Measurements from ENCODE around the gene ZFYVE28.

DNA sequence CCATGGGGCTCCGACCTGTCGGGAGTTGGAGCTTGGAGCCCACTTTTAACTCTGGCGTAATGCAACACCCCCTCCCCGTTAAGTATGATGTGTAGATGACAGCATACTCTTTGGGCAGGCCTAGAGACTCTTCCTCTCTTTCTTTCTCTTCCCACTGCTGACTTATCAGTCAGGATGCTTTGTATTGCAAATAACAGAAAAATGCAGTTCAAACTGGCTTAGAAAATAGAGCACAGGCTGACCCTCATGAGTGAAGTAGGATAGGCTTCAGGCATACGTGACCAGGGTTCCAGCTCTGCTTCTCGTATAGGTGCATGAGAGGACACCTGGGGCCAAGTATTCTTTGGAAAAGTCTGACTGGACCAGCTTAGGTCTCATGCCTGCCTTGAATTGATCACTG is 27.1 kb upstream of the ZFYVE28 start:
- TF ChIP-seq, protein P1, sequence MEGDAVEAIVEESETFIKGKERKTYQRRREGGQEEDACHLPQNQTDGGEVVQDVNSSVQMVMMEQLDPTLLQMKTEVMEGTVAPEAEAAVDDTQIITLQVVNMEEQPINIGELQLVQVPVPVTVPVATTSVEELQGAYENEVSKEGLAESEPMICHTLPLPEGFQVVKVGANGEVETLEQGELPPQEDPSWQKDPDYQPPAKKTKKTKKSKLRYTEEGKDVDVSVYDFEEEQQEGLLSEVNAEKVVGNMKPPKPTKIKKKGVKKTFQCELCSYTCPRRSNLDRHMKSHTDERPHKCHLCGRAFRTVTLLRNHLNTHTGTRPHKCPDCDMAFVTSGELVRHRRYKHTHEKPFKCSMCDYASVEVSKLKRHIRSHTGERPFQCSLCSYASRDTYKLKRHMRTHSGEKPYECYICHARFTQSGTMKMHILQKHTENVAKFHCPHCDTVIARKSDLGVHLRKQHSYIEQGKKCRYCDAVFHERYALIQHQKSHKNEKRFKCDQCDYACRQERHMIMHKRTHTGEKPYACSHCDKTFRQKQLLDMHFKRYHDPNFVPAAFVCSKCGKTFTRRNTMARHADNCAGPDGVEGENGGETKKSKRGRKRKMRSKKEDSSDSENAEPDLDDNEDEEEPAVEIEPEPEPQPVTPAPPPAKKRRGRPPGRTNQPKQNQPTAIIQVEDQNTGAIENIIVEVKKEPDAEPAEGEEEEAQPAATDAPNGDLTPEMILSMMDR (conservative IDR thresholded peaks at IDR 0.05): no peak
- TF ChIP-seq EZH2 (IDR thresholded peaks at IDR 0.05; ENCODE audit: low read depth): no peak
